ENCODE results near the gene GRIK4.

The GRIK4 gene

GRCh38 chr11:120894202-120894985 lies 382.8 kb downstream of the GRIK4 start:
- TF ChIP-seq CTCF (IDR thresholded peaks at IDR 0.05; ENCODE audit: low read depth, low read length, missing control alignments), result no peak
- in situ Hi-C loops (cut with HindIII; ENCODE audit: low sequenced_read_pairs), result no loop called here
- no peak for DNase-seq (ENCODE audit: low read depth)

DNA sequence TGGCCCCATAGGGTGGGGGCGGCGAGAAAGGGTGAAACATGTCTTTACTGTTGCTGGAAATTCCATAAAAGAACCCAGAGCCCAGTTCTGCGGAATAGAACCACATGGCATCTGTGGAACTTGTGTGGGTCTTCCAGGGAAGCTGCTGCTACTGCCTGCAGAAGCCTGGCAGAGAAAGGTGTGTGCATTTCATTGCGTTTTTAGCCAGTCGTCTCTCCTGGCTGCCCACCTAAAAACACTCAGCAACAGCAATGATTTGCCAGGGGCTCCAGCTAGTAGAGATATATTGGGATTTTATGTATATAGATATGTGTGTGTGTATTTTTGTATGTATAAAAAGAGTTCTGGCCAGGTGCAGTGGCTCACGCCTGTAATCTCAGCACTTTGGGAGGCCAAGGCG lies 385.1 kb downstream of the GRIK4 start:
- in situ Hi-C loops (cut with HindIII; ENCODE audit: low sequenced_read_pairs), result no loop called here
- no peak for DNase-seq (ENCODE audit: low read depth)
- H3K4me3 ChIP-seq (ENCODE audit: low read depth, low read length), result no peak overlapping the region
- TF ChIP-seq CTCF (IDR thresholded peaks at IDR 0.05; ENCODE audit: low read depth, low read length, missing control alignments), result no peak

More at GRCh38 chr11:120894202-120894985, 382.8 kb downstream of the GRIK4 start:
- H3K4me3 ChIP-seq (ENCODE audit: low read depth, low read length), result no peak overlapping the region

GRCh38 chr11:120898568-120898967 lies 387.0 kb downstream of the GRIK4 start:
- TF ChIP-seq CTCF (IDR thresholded peaks at IDR 0.05; ENCODE audit: low read depth, low read length, missing control alignments), result no peak
- in situ Hi-C loops (cut with HindIII; ENCODE audit: low sequenced_read_pairs), result no loop called here
- no peak overlapping the region for H3K4me3 ChIP-seq (ENCODE audit: low read depth, low read length)

GRCh38 chr11:120899720-120900119 lies 388.2 kb downstream of the GRIK4 start:
- in situ Hi-C loops (cut with HindIII; ENCODE audit: low sequenced_read_pairs), result no loop called here

More at GRCh38 chr11:120898568-120898967, 387.0 kb downstream of the GRIK4 start:
- no peak for DNase-seq (ENCODE audit: low read depth)

DNA sequence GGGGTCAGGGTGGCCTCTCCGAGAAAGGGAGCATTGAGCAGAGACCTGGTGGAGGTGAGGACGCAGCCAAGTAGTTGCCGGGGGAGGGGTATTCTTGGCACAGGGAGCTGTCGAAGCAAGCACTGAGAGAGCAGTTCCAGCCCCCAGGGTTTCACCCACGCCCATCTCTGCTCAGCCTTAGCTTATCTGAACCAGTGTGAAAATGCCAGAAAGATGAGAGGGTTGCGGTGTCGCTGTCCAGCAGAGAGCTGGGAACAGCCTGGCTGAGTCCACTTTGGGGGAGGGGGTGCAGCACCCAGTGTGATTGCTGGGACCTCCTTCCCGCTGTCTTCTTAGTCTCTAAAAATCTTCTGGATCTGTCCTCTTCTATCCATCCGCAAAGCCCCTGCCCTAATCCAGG lies 389.1 kb downstream of the GRIK4 start:
- in situ Hi-C loops (cut with HindIII; ENCODE audit: low sequenced_read_pairs), result no loop called here
- no peak overlapping the region for H3K4me3 ChIP-seq (ENCODE audit: low read depth, low read length)
- DNase-seq (ENCODE audit: low read depth), result no peak
- TF ChIP-seq CTCF (IDR thresholded peaks at IDR 0.05; ENCODE audit: low read depth, low read length, missing control alignments), result no peak

More at GRCh38 chr11:120899720-120900119, 388.2 kb downstream of the GRIK4 start:
- no peak overlapping the region for H3K4me3 ChIP-seq (ENCODE audit: low read depth, low read length)
- TF ChIP-seq CTCF (IDR thresholded peaks at IDR 0.05; ENCODE audit: low read depth, low read length, missing control alignments), result no peak
- DNase-seq (ENCODE audit: low read depth), result no peak

DNA sequence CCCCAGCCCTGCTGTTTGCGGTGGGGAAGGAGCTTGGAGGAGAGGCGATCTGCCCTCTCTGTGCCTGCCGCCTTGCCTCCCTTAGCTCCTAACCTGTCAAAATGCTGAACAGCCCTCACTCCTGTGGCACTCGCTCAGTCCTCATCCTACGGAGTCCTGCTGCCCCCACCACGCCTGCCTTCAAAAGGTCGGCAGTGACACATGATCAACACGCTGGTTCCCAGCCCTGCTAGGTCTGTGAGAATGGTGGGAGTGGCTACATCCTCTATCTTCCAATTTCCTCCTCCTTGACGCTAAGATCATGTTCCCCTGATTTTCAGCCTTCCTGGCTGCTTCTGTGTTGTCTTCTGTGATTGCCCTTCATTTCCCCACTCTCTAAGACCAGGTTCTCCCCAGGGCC lies 392.1 kb downstream of the GRIK4 start:
- H3K4me3 ChIP-seq (ENCODE audit: low read depth, low read length), result no peak overlapping the region
- in situ Hi-C loops (cut with HindIII; ENCODE audit: low sequenced_read_pairs), result no loop called here
- no peak for TF ChIP-seq CTCF (IDR thresholded peaks at IDR 0.05; ENCODE audit: low read depth, low read length, missing control alignments)

More for the DNA sequence above, 392.1 kb downstream of the GRIK4 start:
- no peak for DNase-seq (ENCODE audit: low read depth)

Measured in astrocyte of the cerebellum (primary cell).